HepG2 (cell line): ENCODE data around the gene COX4I2. TPM values are rescaled to one million over a fixed set of nuclear protein-coding genes. Genes with fewer than 3 reads are reported as not detected.
A peak's percentile ranks its signal among the peaks of the same experiment; 100 is the strongest.

ENCODE experiments used
- CEBPB ChIP-seq: IDR thresholded peaks from 2 replicates; pipeline ENCODE4 v1.6.1; 2011; ENCODE audit warnings: low read depth, low read length, improper control_type of control experiment, borderline replicate concordance
- CENPX ChIP-seq: sonication (generic); formaldehyde crosslinking; IDR thresholded peaks from 2 replicates; pipeline ENCODE4 v1.9.0; 2021; ENCODE audit warnings: mild to moderate bottlenecking, missing genetic modification reagents, moderate library complexity
- DNMT3B ChIP-seq: conservative IDR thresholded peaks from 2 replicates; pipeline ENCODE4 v1.6.1; 2016; ENCODE audit warnings: missing biosample characterization, control low read depth
- EP300 ChIP-seq, 3 experiments: sonication (generic) in 1 of 3; formaldehyde crosslinking in 1 of 3; IDR thresholded peaks; 2 replicates each; pipeline versions ENCODE4 v1.5.1 to v1.6.1; 2011 to 2020; ENCODE audit warnings: low read depth in 2 of 3, low read length in 2 of 3, borderline replicate concordance in 1 of 3, improper control_type of control experiment in 1 of 3, mild to moderate bottlenecking in 1 of 3, missing genetic modification reagents in 1 of 3, moderate library complexity in 1 of 3
- IRX3 ChIP-seq: sonication (generic); formaldehyde crosslinking; IDR thresholded peaks from 2 replicates; pipeline ENCODE4 v1.8.1; 2023; ENCODE audit warnings: mild to moderate bottlenecking, low read depth, missing genetic modification reagents, borderline replicate concordance
- KDM5A ChIP-seq: fragments of 200-600 bp; sonication (generic); IDR thresholded peaks from 2 replicates; pipeline ENCODE4 v1.7.0; 2018; ENCODE audit warnings: antibody characterized with exemption, mild to moderate bottlenecking, low read length, borderline replicate concordance
- KLF16 ChIP-seq, 2 experiments: sonication (generic) in 1 of 2; formaldehyde crosslinking in 1 of 2; IDR thresholded peaks; 2 replicates each; pipeline versions ENCODE4 v1.6.1 to v1.8.0; 2016 to 2023; ENCODE audit warnings: missing genetic modification reagents in 2 of 2, missing compliant biosample characterization in 1 of 2
- KLF9 ChIP-seq: IDR thresholded peaks from 2 replicates; pipeline ENCODE4 v1.6.1; 2016; ENCODE audit warnings: low read depth
- MEIS1 ChIP-seq: sonication (generic); formaldehyde crosslinking; IDR thresholded peaks from 2 replicates; pipeline ENCODE4 v1.9.0; 2021; ENCODE audit warnings: mild to moderate bottlenecking, missing genetic modification reagents, moderate library complexity, borderline replicate concordance
- PRDM10 ChIP-seq: sonication (generic); formaldehyde crosslinking; IDR thresholded peaks from 2 replicates; pipeline ENCODE4 v1.4.0; 2020; ENCODE audit warnings: low read depth, missing genetic modification reagents
- TRIM24 ChIP-seq: sonication (generic); formaldehyde crosslinking; IDR thresholded peaks from 2 replicates; pipeline ENCODE4 v1.8.0; 2022; ENCODE audit warnings: mild to moderate bottlenecking, missing genetic modification reagents
- ZBTB38 ChIP-seq: sonication (generic); formaldehyde crosslinking; IDR thresholded peaks from 2 replicates; pipeline ENCODE4 v1.5.1; 2020; ENCODE audit warnings: mild to moderate bottlenecking, missing genetic modification reagents
- ZBTB7A ChIP-seq: sonication (generic); formaldehyde crosslinking; IDR thresholded peaks from 2 replicates; pipeline ENCODE4 v1.8.0; 2022; ENCODE audit warnings: mild to moderate bottlenecking, missing genetic modification reagents
- ZFAT ChIP-seq: sonication (generic); formaldehyde crosslinking; conservative IDR thresholded peaks from 2 replicates; pipeline ENCODE4 v1.8.1; 2023; ENCODE audit warnings: missing genetic modification reagents, inconsistent platforms
- ZFP36L1 ChIP-seq: sonication (generic); formaldehyde crosslinking; IDR thresholded peaks from 2 replicates; pipeline ENCODE4 v1.8.0; 2022; ENCODE audit warnings: mild to moderate bottlenecking, missing genetic modification reagents, moderate library complexity
- ZNF121 ChIP-seq: sonication (generic); formaldehyde crosslinking; IDR thresholded peaks from 2 replicates; pipeline ENCODE4 v1.5.0; 2020; ENCODE audit warnings: mild to moderate bottlenecking, missing genetic modification reagents
- ZNF234 ChIP-seq: sonication (generic); formaldehyde crosslinking; conservative IDR thresholded peaks from 2 replicates; pipeline ENCODE4 v1.5.1; 2020; ENCODE audit warnings: mild to moderate bottlenecking, missing genetic modification reagents
- ZNF260 ChIP-seq: sonication (generic); formaldehyde crosslinking; IDR thresholded peaks from 2 replicates; pipeline ENCODE4 v1.4.0; 2020; ENCODE audit warnings: missing genetic modification reagents, low read depth, mild to moderate bottlenecking, borderline replicate concordance
- ZNF562 ChIP-seq: sonication (generic); formaldehyde crosslinking; IDR thresholded peaks from 2 replicates; pipeline ENCODE4 v1.8.0; 2022; ENCODE audit warnings: missing genetic modification reagents, borderline replicate concordance
- ZNF75D ChIP-seq: sonication (generic); formaldehyde crosslinking; IDR thresholded peaks from 2 replicates; pipeline ENCODE4 v1.8.1; 2023; ENCODE audit warnings: missing genetic modification reagents, mild to moderate bottlenecking, borderline replicate concordance
- polyA plus RNA-seq, 8 experiments: library from polyadenylated mRNA; depleted of rRNA in 3 of 8; stranded (reverse) in 7 of 8; unstranded in 1 of 8; fragments of >200 nt; fragmentation: Illumina TruSeq in 4 of 8; extraction: Trizol in 4 of 8; gene quantifications; 2 replicates each; pipeline versions ENCODE4 v1.2.1 to v1.2.3, GENCODE V29; 2011 to 2016; ENCODE audit warnings: low read depth in 4 of 8, missing spikeins in 1 of 8, mixed read lengths in 1 of 8; ENCODE audit not compliant: insufficient read depth in 1 of 8
- total RNA-seq, 5 experiments: library from RNA; depleted of rRNA; stranded (reverse); fragments of >200 nt; fragmentation: Illumina TruSeq; extraction: Trizol; gene quantifications; 2 replicates each; pipeline ENCODE4 v1.2.3, GENCODE V29; 2016; ENCODE audit warnings: low read depth in 1 of 5
- TF ChIP-seq, protein P1 (sequence below): sonication (generic); formaldehyde crosslinking; IDR thresholded peaks from 2 replicates; pipeline ENCODE4 v1.4.0; 2020; ENCODE audit warnings: missing genetic modification reagents

COX4I2 gene
- total and polyA plus RNA-seq, 2 of the 13 experiments (the other 11 are each of a cell fraction or from before 2014, with no cell fraction given), result 1.1 TPM; not detected in 1

GRCh38 chr20:31595654-31596411 lies 41.9 kb upstream of the COX4I2 start (continued):
- TF ChIP-seq PRDM10 (CRISPR knock-in tag) (peak; percentile 93), KLF9 (CRISPR knock-in tag) (no peak), ZNF121 (no peak), ZFAT (CRISPR knock-in tag) (no peak), ZBTB7A (CRISPR knock-in tag) (no peak), TRIM24 (CRISPR knock-in tag) (no peak), DNMT3B (0 out of 2 replicates have a peak, but pooled peaks have one; percentile 40), EP300 (IDR thresholded peaks at IDR 0.05; ENCODE audit: low read depth in 2 of 2, low read length in 2 of 2) (peak; percentile 91 to 92; a peak in 3 of 4 replicates), EP300 (CRISPR knock-in tag; IDR thresholded peaks at IDR 0.05; ENCODE audit: borderline replicate concordance) (peak; percentile 73), ZBTB38 (CRISPR knock-in tag) (no peak; the same call in 1 of the 2 replicates), CENPX (CRISPR knock-in tag) (no peak), CEBPB (0 out of 2 replicates have a peak, but pooled peaks have one; percentile 6), IRX3 (CRISPR knock-in tag) (no peak), ZNF260 (CRISPR knock-in tag) (no peak), ZNF562 (CRISPR knock-in tag) (no peak), KLF16 (CRISPR knock-in tag; IDR thresholded peaks at IDR 0.05) (peak in 1 of 2 experiments; percentile 36; a peak in 1 of 4 replicates), ZNF234 (CRISPR knock-in tag) (no peak), ZNF75D (CRISPR knock-in tag) (0 out of 2 replicates have a peak, but pooled peaks have one; percentile 13), ZFP36L1 (CRISPR knock-in tag) (no peak; the same call in 1 of the 2 replicates), MEIS1 (CRISPR knock-in tag) (0 out of 2 replicates have a peak, but pooled peaks have one; percentile 25), KDM5A (no peak)
- TF ChIP-seq, protein P1, sequence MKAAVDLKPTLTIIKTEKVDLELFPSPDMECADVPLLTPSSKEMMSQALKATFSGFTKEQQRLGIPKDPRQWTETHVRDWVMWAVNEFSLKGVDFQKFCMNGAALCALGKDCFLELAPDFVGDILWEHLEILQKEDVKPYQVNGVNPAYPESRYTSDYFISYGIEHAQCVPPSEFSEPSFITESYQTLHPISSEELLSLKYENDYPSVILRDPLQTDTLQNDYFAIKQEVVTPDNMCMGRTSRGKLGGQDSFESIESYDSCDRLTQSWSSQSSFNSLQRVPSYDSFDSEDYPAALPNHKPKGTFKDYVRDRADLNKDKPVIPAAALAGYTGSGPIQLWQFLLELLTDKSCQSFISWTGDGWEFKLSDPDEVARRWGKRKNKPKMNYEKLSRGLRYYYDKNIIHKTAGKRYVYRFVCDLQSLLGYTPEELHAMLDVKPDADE, result no peak
